ENCODE measurements around the gene A3GALT2.
A peak's percentile ranks its signal among the peaks of the same experiment; 100 is the strongest.

A3GALT2 gene

GRCh38 chr1:33263890-33264504 lies 56.9 kb downstream of the A3GALT2 start:
- no peak for DNase-seq (ENCODE audit: low read depth)
- TF ChIP-seq, protein P1, sequence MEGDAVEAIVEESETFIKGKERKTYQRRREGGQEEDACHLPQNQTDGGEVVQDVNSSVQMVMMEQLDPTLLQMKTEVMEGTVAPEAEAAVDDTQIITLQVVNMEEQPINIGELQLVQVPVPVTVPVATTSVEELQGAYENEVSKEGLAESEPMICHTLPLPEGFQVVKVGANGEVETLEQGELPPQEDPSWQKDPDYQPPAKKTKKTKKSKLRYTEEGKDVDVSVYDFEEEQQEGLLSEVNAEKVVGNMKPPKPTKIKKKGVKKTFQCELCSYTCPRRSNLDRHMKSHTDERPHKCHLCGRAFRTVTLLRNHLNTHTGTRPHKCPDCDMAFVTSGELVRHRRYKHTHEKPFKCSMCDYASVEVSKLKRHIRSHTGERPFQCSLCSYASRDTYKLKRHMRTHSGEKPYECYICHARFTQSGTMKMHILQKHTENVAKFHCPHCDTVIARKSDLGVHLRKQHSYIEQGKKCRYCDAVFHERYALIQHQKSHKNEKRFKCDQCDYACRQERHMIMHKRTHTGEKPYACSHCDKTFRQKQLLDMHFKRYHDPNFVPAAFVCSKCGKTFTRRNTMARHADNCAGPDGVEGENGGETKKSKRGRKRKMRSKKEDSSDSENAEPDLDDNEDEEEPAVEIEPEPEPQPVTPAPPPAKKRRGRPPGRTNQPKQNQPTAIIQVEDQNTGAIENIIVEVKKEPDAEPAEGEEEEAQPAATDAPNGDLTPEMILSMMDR (conservative IDR thresholded peaks at IDR 0.05; ENCODE audit: low read depth, low read length): no peak
- no peak overlapping the region for H3K4me3 ChIP-seq (ENCODE audit: low read depth, low read length)

DNA sequence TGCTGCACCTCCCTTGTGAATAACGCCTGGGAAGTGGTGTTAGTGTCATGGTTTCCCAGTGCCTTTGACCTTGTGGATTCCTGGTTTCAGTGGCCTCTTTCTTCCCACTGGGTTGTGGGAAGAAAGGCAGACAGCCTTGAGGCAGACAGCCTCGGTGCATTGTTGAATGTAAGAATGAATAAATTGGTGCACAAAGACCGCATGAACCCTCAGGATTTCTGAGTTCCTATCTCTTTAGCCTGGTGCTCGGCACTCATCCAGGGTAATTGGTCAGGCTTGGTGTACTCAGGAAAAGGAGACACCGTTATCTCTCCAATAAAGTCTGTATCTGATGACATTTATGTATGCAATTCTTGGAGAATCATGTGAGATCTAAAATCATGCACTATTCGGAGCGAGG lies 59.6 kb downstream of the A3GALT2 start:
- TF ChIP-seq, protein P1 (conservative IDR thresholded peaks at IDR 0.05; ENCODE audit: low read depth, low read length): no peak
- peak; percentile 39 for DNase-seq (ENCODE audit: low read depth)
- no peak overlapping the region for H3K4me3 ChIP-seq (ENCODE audit: low read depth, low read length)

DNA sequence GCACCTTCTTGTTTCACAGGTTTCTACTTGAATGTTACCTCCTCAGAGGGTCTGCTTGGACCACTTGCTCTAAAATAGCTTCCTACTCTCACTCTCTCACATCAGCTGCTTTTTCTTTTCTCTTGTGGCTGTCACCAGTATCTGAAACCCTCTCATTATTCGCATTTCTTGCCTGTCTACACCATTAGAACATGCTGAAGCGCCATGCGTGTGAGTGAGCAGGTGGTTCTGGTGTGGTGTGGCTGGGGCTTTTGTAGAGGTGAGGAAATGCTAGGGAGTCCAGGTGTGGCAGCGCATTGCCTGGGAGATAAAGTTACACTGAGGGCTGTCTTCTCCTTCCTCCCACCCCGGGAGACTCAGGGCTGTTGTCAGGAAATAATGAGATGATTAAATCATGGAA lies 60.5 kb downstream of the A3GALT2 start:
- TF ChIP-seq, protein P1 (conservative IDR thresholded peaks at IDR 0.05; ENCODE audit: low read depth, low read length): no peak
- no peak for DNase-seq (ENCODE audit: low read depth)
- no peak overlapping the region for H3K4me3 ChIP-seq (ENCODE audit: low read depth, low read length)

- no peak for DNase-seq (ENCODE audit: low read depth)
- no peak overlapping the region for H3K4me3 ChIP-seq (ENCODE audit: low read depth, low read length)
- TF ChIP-seq, protein P1 (conservative IDR thresholded peaks at IDR 0.05; ENCODE audit: low read depth, low read length): no peak
Observed at GRCh38 chr1:33259879-33260278, 61.0 kb downstream of the A3GALT2 start.

GRCh38 chr1:33258788-33259274 lies 62.1 kb downstream of the A3GALT2 start:
- no peak overlapping the region for H3K4me3 ChIP-seq (ENCODE audit: low read depth, low read length)
- no peak for DNase-seq (ENCODE audit: low read depth)
- TF ChIP-seq, protein P1 (conservative IDR thresholded peaks at IDR 0.05; ENCODE audit: low read depth, low read length): no peak

- DNase-seq (ENCODE audit: low read depth): peak; percentile 19
- TF ChIP-seq, protein P1 (conservative IDR thresholded peaks at IDR 0.05; ENCODE audit: low read depth, low read length): no peak
Observed at GRCh38 chr1:33257772-33258712, 62.9 kb downstream of the A3GALT2 start.

More at GRCh38 chr1:33257772-33258712, 62.9 kb downstream of the A3GALT2 start:
- peak overlapping the region; percentile 71 for H3K4me3 ChIP-seq (ENCODE audit: low read depth, low read length)

Measured in choroid plexus epithelial cell (primary cell).